SW 1271 (cell line): ENCODE data around the gene TRPC4AP.
"Not testable (repeated sequence)": the region's sequence is repeated elsewhere in the genome, so short reads cannot be mapped to it uniquely, and the experiment has no call there.

Experiments used
- DNase-seq, 2 experiments: peaks; one replicate each; lab custom pipeline; 2025; lab: John Stamatoyannopoulos, UW

TRPC4AP gene

GRCh38 chr20:35104685-35105295 lies 12.2 kb upstream of the TRPC4AP start:
- DNase-seq: no peak

- no peak for DNase-seq
Observed at GRCh38 chr20:35101620-35102019, 9.0 kb upstream of the TRPC4AP start.

GRCh38 chr20:35093267-35093884 lies 769 bp upstream of the TRPC4AP start:
- peak; percentile 36 to 86 for DNase-seq

GRCh38 chr20:35091816-35092523 lies 637 bp downstream of the TRPC4AP start:
- DNase-seq: peak; percentile 70 to 72

GRCh38 chr20:35088231-35089145 lies 4.1 kb downstream of the TRPC4AP start:
- DNase-seq: no peak

- DNase-seq: no peak
Observed at GRCh38 chr20:35087791-35088190, 4.8 kb downstream of the TRPC4AP start.

- DNase-seq: no peak
Observed at GRCh38 chr20:35087355-35087754, 5.3 kb downstream of the TRPC4AP start.

- no peak for DNase-seq
Observed at GRCh38 chr20:35085477-35086225, 7.0 kb downstream of the TRPC4AP start.

GRCh38 chr20:35084998-35085397 lies 7.6 kb downstream of the TRPC4AP start:
- DNase-seq: no peak

- DNase-seq: not testable (repeated sequence)
Observed at GRCh38 chr20:35080348-35080642, 12.3 kb downstream of the TRPC4AP start.

GRCh38 chr20:35079472-35080347 lies 12.9 kb downstream of the TRPC4AP start:
- no peak for DNase-seq

GRCh38 chr20:35077872-35078271 lies 14.7 kb downstream of the TRPC4AP start:
- DNase-seq: no peak

GRCh38 chr20:35077341-35077740 lies 15.3 kb downstream of the TRPC4AP start:
- no peak for DNase-seq

- DNase-seq: not testable (repeated sequence)
Observed at GRCh38 chr20:35071436-35072153, 21.0 kb downstream of the TRPC4AP start.

GRCh38 chr20:35066194-35066593 lies 26.4 kb downstream of the TRPC4AP start:
- DNase-seq: no peak

- DNase-seq: no peak
Observed at GRCh38 chr20:35065181-35065580, 27.4 kb downstream of the TRPC4AP start.

GRCh38 chr20:35063168-35063567 lies 29.4 kb downstream of the TRPC4AP start:
- DNase-seq: no peak

GRCh38 chr20:35062478-35062877 lies 30.1 kb downstream of the TRPC4AP start:
- DNase-seq: no peak

- no peak for DNase-seq
Observed at GRCh38 chr20:35060168-35060567, 32.4 kb downstream of the TRPC4AP start.

GRCh38 chr20:35059612-35060011 lies 33.0 kb downstream of the TRPC4AP start:
- no peak for DNase-seq
